Left hindlimb (tissue), 1 donor: ENCODE measurements around the gene INKA1.
"Not testable (repeated sequence)": the region's sequence is repeated elsewhere in the genome, so short reads cannot be mapped to it uniquely, and the experiment has no call there.

Experiments
- DNase-seq: peaks from one replicate; pipeline ENCODE4 v3.0.0-alpha.2; 2018

Gene INKA1

GRCh38 chr3:49813497-49814174 is 10.6 kb downstream of the INKA1 start, which contains the start of gene UBA7:
Gene UBA7, minus strand, starts transcription at chr3:49813953. Its CDS starts 166 bp downstream, at chr3:49813787.
- peak; percentile 64 for DNase-seq

DNA sequence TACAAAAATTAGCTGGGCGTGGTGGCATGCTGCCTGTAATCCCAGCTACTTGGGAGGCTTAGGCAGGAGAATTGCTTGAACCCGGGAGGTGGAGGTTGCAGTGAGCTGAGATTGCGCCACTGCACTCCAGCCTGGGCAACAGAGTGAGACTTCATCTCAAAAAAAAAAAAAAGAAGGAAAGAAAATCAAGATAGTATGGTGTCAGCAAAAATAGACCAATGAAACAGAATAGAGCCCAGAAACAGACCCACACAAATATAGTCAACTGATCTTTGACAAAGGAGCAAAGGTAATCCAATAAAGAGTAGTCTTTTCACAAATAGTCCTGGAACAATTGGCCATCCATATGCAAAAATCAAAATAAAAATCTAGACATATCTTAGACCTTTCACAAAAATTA is 20.1 kb downstream of the INKA1 start:
- DNase-seq, result not testable (repeated sequence)

DNA sequence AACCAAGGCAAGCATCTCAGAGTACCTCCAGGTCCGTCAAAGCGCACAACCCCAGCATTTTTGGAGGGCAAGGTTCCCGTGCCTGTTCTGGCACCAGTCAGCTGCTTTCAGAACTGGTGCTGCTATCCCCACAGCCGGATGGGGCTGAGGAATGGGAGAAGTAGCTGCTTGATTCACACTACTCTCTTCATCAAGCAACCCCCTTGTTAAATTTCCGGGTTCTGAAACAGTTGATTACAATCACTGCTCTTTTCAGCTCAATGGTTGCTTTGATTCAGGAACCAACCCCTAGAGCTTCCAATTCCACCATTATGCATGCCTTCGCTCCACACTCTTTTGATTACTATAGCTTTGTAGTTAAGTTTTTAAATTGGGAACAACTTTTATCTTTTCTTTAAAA is 23.0 kb downstream of the INKA1 start:
- DNase-seq, result no peak

DNA sequence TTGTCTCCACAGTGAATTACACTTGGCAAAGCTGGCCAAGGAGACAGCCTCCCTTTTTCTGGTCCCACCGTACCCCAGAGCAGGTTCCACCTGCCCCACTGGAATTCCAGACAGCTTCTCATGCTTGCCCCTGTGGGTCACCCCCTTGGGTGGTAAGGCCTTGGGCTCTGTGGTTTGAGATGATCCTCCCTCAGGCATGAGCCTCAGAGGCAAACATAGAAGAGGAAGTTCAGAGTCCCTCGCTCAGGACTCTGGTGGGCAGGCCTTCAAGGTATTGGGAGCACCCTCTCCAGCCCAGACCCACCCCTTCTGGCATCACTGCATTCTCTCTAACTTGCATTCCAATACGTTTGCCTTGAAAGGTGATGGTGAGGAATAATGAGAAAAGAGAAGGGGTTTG is 28.3 kb downstream of the INKA1 start:
- DNase-seq, result no peak

- DNase-seq, result peak; percentile 77
These were observed 36.2 kb downstream of the INKA1 start for GRCh38 chr3:49839193-49839809.

DNA sequence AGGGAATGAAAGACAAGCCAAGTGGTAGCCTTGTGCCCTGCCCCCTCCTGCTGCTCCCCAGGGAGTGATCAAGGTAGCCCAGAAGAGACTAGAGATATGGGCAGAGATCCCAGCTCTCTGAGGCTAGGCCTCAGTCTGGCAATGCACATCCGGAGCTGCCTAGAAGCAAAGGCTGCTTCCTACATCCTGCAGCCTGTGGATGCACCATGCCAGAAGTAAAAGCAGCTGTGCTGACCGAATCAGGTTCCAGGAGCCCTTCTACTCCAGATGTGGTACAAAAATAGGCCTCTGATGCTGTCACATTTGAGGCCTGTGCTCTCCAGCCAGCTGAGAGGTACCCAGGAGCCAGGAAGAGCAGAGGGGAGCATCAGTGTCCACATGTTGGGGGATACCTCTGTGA is 37.3 kb downstream of the INKA1 start:
- DNase-seq, result peak; percentile 63

GRCh38 chr3:49841126-49841696 is 38.1 kb downstream of the INKA1 start:
- no peak for DNase-seq

DNA sequence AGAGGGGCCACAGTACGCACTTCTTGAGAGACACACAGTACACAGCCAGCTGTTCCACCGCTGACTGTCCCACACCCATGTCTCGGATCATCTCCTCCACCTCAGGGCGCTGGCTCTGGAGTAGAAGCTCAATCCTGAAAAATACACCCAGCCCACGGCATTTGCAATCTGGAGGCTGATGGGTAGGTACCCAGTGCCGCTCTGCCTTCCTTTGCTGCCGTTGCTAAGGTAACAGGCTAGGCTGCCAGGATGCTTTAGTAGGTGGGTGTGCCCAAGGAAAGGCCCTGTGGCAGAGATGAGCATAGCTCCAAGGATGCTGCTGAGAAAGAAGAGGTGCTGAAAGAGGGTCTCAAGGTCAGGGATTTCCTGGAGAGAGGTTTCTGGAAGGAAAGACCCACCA is 38.7 kb downstream of the INKA1 start:
- DNase-seq, result no peak

DNA sequence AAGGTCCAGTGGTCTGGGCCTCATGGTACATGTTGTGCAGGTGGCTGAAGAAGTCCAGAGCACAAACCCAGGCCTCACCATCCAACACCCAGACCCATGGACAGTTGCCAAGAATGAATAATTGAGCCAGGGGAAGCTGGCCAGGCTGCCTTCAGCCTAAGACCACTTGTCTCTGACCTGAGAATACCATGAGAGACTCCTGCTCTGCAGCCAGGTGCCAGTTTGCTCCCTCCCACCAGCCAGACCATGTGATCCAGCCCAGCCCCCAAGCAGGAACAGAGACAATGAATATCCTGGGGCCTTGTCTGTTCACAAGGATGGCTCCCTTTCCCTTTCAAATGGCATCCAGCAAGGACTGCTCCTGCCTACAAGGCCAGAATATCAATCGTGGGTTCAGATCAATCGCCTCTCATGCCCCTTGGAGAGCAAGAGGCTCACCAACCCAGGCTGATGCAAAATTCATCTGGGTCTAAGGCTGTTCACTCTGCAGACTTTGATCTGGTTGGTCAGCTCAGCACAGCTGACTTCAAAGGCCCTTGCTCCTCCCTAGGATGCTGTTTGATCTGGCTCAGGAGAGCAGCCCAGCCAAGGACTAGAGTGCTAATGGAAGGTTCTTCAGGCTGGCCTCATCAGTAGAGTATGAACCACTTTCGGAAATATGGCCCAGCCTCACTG is 39.9 kb downstream of the INKA1 start:
- no peak for DNase-seq

DNA sequence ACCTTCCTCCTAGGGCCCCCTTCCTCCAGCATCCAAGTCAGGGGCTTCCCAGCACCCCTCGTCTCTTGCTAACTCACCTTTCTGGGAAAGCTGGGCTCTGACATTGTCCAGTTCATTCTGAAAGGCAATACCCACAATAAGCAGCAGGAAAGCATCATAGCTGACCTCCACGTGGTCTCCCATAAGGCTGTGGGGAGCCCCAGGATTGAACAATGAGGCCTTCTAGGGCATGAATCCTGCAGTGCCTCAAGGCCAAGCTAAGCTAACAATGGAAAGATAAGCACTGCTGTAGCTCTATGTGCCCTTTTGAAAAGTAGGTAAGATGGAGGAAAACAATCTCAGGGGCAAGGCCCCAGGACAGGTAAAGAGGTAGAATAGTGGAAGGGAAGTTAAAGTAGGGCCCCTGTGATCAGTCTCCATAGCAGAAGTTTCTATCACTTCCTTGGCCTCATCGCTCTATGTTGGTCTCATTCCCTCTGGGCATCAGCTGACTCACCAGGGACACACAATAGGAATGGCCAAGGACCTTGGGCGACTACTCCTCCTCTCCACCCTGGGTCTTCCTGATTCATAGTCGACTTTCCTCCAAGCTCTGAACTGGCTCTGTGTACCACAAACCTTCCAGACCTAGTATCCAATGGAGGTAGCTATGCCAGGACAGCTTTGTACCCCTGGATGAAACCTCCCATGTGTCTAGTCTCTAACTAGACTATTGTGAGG is 41.6 kb downstream of the INKA1 start:
- no peak for DNase-seq

GRCh38 chr3:49845694-49846093 is 42.6 kb downstream of the INKA1 start:
- no peak for DNase-seq
